ENCODE data around the gene PTBP1. TPM values are rescaled to one million over a fixed set of nuclear protein-coding genes. Genes with fewer than 3 reads are reported as not detected.

Gene PTBP1
- 196 TPM for polyA plus RNA-seq (2012; ENCODE audit: low read depth, missing spikeins)

DNA sequence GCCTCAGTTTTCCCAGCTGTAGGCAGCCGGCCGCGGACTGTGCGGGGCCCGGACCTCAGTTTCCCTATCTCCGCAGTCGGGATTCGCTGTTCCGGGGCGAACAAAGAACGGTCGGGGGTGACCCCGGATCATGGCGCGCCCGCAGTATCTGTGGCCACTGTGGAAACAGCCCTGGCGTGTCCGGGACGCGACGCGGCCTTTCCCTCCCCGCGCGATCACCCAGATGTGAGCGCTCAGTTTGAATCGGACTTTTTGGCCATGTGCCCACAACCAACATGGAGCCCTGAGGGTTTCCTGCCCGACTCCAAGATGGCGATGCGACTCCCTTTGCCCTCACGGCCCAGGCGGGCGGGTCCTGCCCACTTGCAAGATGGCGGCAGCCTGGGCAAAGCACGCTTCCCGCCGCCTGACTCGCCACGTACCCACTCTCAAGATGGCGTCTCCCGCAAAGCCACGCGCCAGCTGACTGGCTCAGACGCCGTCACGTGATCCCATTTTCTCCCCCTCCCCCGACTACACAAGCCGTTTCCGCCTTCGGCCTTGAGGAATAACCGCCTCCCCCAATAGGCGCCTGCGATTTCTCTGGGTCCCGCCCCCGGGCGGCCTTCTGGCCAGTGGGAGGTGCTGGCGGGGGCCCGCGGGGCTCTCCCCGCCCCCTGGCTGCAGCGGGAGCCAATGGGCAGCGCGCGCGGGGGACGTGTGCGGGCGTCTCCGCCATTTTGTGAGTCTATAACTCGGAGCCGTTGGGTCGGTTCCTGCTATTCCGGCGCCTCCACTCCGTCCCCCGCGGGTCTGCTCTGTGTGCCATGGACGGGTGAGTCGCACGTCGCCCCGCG is at the start of gene PTBP1:
PTBP1 (plus strand) TSS at position 761 of the 836 bp plus-strand sequence; CDS start at position 807, 46 bp downstream.
- peak; percentile 99 for DNase-seq (ENCODE audit: insufficient read length, low spot score)
- TF ChIP-seq POLR2AphosphoS5 (IDR thresholded peaks at IDR 0.05; ENCODE audit: low read depth, low read length) (peak; percentile 96), POLR2A (IDR thresholded peaks at IDR 0.05; ENCODE audit: low read depth, low read length) (peak; percentile 94), POU2F2 (IDR thresholded peaks at IDR 0.05; ENCODE audit: low read depth, low read length) (0 out of 2 replicates have a peak, but pooled peaks have one; percentile 39), PAX5 (IDR thresholded peaks at IDR 0.05; ENCODE audit: insufficient read depth, low read length, severe bottlenecking) (no peak), SPI1 (IDR thresholded peaks at IDR 0.05; ENCODE audit: low read depth, low read length) (no peak), TAF1 (IDR thresholded peaks at IDR 0.05; ENCODE audit: low read depth, low read length) (peak; percentile 76)
- peak; percentile 100 for FAIRE-seq

DNA sequence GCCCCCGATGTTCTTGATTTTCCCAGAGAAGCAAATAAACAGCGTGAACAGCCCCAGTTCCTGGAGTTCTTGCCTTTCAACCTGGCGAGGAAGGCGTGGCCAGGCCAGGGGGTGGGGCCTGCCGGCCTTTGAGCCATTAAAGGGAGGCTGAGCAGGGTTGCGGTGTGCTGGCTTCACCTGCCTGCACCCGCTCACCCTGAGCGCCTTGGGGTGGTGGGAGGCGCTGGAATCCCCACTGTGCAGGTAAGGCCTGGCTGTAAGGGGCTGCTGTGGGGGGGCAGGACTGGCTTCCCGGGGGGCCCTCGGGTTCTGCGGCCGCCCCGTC is 49.0 kb upstream of the PTBP1 start:
- TF ChIP-seq POU2F2 (IDR thresholded peaks at IDR 0.05; ENCODE audit: low read depth, low read length) (no peak), POLR2A (IDR thresholded peaks at IDR 0.05; ENCODE audit: low read depth, low read length) (no peak), SPI1 (IDR thresholded peaks at IDR 0.05; ENCODE audit: low read depth, low read length) (no peak), TAF1 (IDR thresholded peaks at IDR 0.05; ENCODE audit: low read depth, low read length) (no peak), PAX5 (IDR thresholded peaks at IDR 0.05; ENCODE audit: insufficient read depth, low read length, severe bottlenecking) (no peak), POLR2AphosphoS5 (IDR thresholded peaks at IDR 0.05; ENCODE audit: low read depth, low read length) (no peak)
- FAIRE-seq (no peak), DNase-seq (ENCODE audit: insufficient read length, low spot score) (no peak)

DNA sequence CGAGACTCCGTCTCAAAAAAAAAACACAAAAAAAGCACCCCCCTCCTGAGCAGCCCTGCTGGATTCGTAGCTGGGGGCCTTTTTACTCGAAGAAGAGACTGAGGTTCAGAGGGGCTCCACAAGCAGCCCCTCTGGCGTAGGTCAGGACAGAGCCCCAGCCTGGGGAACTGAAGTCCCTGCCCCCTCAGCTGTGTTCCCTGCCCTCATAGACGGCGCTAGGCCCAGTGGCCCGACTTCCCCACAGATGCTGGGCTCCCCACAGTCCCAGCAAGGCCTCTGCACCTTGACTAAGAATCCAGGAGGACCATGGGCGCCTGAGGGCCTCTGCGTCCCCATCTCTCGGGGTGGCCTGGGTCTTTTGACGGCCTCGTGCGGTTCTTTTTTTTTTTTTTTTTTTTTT is 47.4 kb upstream of the PTBP1 start:
- no peak for TF ChIP-seq POLR2AphosphoS5 (IDR thresholded peaks at IDR 0.05; ENCODE audit: low read depth, low read length)
- TF ChIP-seq POU2F2 (IDR thresholded peaks at IDR 0.05; ENCODE audit: low read depth, low read length): no peak
- no peak for TF ChIP-seq TAF1 (IDR thresholded peaks at IDR 0.05; ENCODE audit: low read depth, low read length)
- TF ChIP-seq POLR2A (IDR thresholded peaks at IDR 0.05; ENCODE audit: low read depth, low read length): no peak
- no peak for TF ChIP-seq SPI1 (IDR thresholded peaks at IDR 0.05; ENCODE audit: low read depth, low read length)
- no peak for TF ChIP-seq PAX5 (IDR thresholded peaks at IDR 0.05; ENCODE audit: insufficient read depth, low read length, severe bottlenecking)
- FAIRE-seq: no peak
- DNase-seq (ENCODE audit: insufficient read length, low spot score): no peak

DNA sequence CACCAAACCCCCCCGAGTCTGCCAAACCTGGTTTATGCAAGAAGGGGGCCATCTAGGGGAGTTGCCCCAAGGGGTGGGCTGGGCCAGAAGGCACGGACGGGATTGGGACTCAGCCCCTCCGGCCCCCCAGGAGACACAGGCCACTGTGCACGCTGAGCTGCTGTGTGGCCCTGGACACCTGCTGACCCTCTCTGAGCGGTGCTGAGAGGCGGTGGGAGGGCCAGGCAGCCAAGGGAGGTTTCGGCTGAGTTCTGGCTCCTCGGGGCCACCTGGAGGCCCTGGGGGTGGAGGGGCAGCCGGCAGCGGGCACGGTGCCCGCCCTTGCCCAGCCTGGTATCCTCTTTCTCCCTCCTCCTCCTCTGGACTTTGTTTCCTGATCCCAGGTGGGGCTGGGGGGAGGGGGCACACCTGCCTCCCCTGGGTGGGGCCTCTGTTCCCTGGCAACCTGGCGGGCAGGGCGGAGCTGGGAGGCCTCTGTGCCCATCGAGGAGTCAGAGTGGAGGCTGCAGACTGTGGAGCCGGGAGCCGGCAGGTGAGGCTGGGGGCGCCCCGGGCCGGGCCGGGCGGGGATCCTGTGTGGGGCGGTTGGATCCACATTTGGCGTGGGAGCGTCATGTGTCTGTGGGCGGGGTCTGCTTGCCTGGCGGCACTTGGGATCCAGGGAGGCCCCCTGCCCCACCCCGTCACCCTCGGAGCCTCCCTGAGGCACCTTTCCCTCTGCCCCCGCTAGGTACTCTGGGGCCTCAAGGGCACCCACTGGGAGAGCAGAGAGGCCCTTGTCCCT is 46.4 kb upstream of the PTBP1 start, which contains the start of gene MISP:
MISP (plus strand) TSS at position 473 of the 784 bp plus-strand sequence. CDS start 5,835 bp downstream, outside the sequence.
- FAIRE-seq (no peak), DNase-seq (ENCODE audit: insufficient read length, low spot score) (no peak)
- TF ChIP-seq TAF1 (IDR thresholded peaks at IDR 0.05; ENCODE audit: low read depth, low read length): no peak
- TF ChIP-seq POLR2AphosphoS5 (IDR thresholded peaks at IDR 0.05; ENCODE audit: low read depth, low read length): no peak
- no peak for TF ChIP-seq PAX5 (IDR thresholded peaks at IDR 0.05; ENCODE audit: insufficient read depth, low read length, severe bottlenecking)
- no peak for TF ChIP-seq SPI1 (IDR thresholded peaks at IDR 0.05; ENCODE audit: low read depth, low read length)
- no peak for TF ChIP-seq POLR2A (IDR thresholded peaks at IDR 0.05; ENCODE audit: low read depth, low read length)
- TF ChIP-seq POU2F2 (IDR thresholded peaks at IDR 0.05; ENCODE audit: low read depth, low read length): no peak

DNA sequence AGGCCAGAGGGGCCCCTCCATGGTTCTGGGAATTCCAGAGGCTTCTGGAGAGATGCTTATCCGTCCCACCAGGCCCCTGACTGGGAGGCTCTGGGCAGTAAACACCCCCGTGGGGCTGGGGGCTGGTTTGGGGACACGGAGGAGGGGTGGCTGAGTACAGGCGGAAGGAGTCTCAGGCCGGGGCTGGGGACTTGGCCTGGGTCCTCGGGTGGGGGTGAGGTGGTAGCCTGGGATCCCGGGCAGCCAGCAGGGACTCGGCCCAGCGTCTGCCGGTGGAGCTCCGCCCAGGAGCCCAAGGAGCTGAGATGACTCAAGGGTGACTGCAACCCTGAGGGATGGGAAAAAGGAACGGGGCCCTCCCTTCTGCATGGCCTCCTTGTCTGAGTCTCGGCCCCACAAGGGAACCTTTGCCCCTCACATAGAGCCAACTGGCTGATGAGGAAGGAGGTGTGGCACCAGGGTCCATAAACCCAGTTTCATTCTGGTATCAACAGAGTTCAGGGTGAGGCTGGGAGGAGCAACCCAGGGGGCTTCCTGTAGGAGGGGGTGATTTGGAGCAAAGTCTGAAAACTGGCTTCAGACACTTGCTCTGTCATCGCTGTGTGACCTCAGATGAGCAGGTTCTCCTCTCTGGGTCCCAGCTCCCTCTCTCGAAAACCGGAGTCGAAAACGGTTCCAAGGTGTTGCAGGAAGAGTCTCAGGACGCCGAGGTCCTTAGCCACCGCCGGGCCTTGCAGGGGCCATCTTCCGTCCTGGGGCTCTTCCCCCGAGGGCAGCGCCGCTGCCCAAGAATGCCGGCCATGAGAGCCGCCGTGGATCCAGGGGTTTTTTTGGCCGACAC is 45.5 kb upstream of the PTBP1 start:
- TF ChIP-seq POLR2AphosphoS5 (IDR thresholded peaks at IDR 0.05; ENCODE audit: low read depth, low read length) (no peak), POU2F2 (IDR thresholded peaks at IDR 0.05; ENCODE audit: low read depth, low read length) (no peak), SPI1 (IDR thresholded peaks at IDR 0.05; ENCODE audit: low read depth, low read length) (no peak), POLR2A (IDR thresholded peaks at IDR 0.05; ENCODE audit: low read depth, low read length) (no peak), TAF1 (IDR thresholded peaks at IDR 0.05; ENCODE audit: low read depth, low read length) (no peak), PAX5 (IDR thresholded peaks at IDR 0.05; ENCODE audit: insufficient read depth, low read length, severe bottlenecking) (no peak)
- FAIRE-seq (no peak), DNase-seq (ENCODE audit: insufficient read length, low spot score) (no peak)

DNA sequence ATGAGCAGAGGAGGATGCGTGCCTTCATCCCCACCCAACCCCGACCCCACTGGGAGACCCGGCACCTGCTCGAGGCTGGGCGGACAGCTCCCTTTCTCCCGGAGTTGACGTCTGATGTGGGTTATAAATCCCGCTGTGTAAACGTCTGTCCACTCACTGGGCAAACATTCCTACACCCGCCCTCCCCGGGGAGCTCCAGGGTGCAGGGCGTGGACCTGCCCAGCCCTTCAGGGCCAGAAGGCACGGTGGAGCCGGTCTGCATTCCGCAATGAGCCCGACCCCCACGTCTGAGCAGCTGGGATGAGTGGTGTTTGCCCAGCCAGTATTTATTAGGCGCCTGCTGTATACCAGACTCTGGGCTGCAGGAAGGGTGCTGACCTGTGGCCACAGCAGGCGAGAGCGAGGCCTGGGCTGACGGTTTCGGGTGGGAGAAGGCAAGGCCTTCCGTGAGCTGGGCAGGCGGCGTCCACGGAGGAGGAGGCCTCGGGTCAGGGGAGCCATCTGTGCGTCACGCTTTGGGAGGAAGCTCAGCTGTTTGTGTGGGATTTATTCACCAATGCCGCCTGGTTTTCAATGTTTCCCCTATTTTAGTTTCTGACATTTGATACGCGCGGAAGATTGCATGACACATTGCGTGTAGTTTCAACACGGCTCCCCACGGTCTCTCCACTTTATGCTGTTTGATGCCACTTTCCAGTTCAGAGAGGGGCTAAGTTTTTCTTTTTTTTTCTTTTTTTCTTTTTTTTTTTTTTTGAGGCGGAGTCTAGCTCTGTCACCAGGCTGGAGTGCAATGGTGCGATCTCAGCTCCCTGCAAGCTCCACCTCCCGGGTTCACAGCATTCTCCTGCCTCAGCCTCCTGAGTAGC is 44.4 kb upstream of the PTBP1 start:
- no peak for FAIRE-seq
- TF ChIP-seq SPI1 (IDR thresholded peaks at IDR 0.05; ENCODE audit: low read depth, low read length) (no peak), POLR2A (IDR thresholded peaks at IDR 0.05; ENCODE audit: low read depth, low read length) (no peak), POLR2AphosphoS5 (IDR thresholded peaks at IDR 0.05; ENCODE audit: low read depth, low read length) (no peak), TAF1 (IDR thresholded peaks at IDR 0.05; ENCODE audit: low read depth, low read length) (no peak), PAX5 (IDR thresholded peaks at IDR 0.05; ENCODE audit: insufficient read depth, low read length, severe bottlenecking) (no peak), POU2F2 (IDR thresholded peaks at IDR 0.05; ENCODE audit: low read depth, low read length) (no peak)
- DNase-seq (ENCODE audit: insufficient read length, low spot score): no peak

DNA sequence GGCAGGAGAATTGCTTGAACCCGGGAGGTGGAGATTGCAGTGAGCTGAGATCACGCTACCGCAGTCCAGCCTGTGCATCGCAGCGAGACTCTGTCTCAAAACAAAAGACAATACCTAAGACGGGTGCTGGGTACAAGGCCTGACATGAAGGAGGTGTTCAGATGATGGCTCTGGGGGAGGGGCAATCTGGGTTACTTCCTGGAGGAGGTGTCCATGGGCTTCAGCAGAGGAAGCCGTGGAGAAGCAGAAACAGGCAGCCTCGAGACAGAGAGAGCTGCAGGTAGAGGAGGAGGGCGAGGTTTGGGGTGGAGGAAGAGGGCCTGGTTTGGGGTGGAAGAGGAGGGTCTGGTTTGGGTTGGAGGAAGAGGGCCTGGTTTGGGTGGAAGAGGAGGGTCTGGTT is 42.7 kb upstream of the PTBP1 start:
- no peak for TF ChIP-seq PAX5 (IDR thresholded peaks at IDR 0.05; ENCODE audit: insufficient read depth, low read length, severe bottlenecking)
- FAIRE-seq: no peak

DNA sequence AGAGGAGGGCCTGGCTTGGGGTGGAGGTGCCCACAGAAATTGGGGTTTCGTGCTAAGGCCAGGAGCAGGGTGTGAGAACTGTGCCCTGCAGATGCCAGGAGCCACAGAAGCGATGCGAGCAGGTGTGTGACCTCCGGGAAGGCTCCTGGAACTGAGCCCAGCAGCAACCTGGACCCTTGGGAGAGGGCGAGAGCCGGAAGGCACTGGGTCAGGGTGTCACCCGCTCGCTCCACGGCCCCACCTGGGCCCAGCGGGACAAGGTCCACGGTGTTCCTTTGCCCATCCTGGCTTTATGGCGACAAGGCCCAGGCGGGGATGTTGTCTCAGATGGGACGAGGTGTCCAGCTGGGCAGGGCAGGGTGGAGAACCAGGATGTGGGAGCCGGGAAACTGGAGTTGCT is 42.2 kb upstream of the PTBP1 start:
- no peak for FAIRE-seq
- DNase-seq (ENCODE audit: insufficient read length, low spot score): no peak
- no peak for TF ChIP-seq SPI1 (IDR thresholded peaks at IDR 0.05; ENCODE audit: low read depth, low read length)
- no peak for TF ChIP-seq POLR2A (IDR thresholded peaks at IDR 0.05; ENCODE audit: low read depth, low read length)
- no peak for TF ChIP-seq TAF1 (IDR thresholded peaks at IDR 0.05; ENCODE audit: low read depth, low read length)
- no peak for TF ChIP-seq PAX5 (IDR thresholded peaks at IDR 0.05; ENCODE audit: insufficient read depth, low read length, severe bottlenecking)
- no peak for TF ChIP-seq POU2F2 (IDR thresholded peaks at IDR 0.05; ENCODE audit: low read depth, low read length)
- TF ChIP-seq POLR2AphosphoS5 (IDR thresholded peaks at IDR 0.05; ENCODE audit: low read depth, low read length): no peak

More for the DNA sequence above, 42.7 kb upstream of the PTBP1 start:
- DNase-seq (ENCODE audit: insufficient read length, low spot score): no peak
